ENCODE results near the gene IGSF21.
"Not testable (repeated sequence)": the region's sequence is repeated elsewhere in the genome, so short reads cannot be mapped to it uniquely, and the experiment has no call there.

Gene IGSF21

DNA sequence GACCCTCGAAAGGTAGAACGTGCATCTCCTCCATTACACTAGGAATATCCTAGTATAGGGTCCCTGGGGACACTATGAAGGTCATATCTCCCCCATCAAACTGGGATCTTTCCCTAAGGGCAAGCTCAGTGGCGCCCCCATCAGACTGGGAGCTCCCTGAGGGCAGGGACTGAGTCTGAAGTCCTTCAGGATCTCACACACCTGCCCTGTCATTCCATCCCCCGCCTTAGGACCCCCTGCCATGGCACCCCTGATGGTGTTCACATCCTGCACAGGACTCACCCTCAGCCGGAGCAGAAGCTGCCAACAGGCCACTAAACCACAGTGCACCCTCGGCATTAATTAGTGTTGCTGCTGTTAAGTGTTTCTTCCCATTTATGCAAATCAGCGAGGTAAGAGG is 50.4 kb downstream of the IGSF21 start:
- TF ChIP-seq CTCF (IDR thresholded peaks at IDR 0.05; ENCODE audit: low read length) (no peak), EZH2 (optimal IDR thresholded peaks at IDR 0.05; ENCODE audit: low read depth, low read length) (no peak), EZH2phosphoT487 (IDR thresholded peaks at IDR 0.05; ENCODE audit: low read length) (no peak)

DNA sequence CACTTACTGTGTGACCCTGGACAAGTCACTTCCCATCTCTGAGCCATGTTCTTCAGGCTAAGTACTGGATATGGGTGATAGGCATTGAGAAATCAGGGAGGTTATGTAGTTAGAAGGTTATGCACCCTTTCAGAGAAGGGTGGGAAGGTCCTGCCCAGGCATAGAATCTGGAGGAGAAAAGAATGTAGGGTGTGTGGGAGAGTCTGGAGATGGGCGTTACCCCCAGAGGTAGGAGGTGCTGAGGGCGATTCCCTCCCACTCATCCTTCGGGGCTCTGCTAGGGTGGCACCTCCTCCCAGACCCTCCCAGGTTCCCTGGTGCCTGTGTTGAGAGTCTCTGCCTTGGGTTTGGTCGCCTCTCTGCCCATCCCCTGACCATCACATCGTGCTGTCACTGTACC is 51.1 kb downstream of the IGSF21 start:
- H3F3A ChIP-seq (ENCODE audit: insufficient read depth, low read length), result no peaks in the 10 kb centered on the region
- no peak overlapping the region for H3K27ac ChIP-seq (ENCODE audit: low read length)
- H3K9me2 ChIP-seq (replicated peaks; ENCODE audit: insufficient read depth, low read length), result no peaks in the 10 kb centered on the region
- H3K4me3 ChIP-seq (ENCODE audit: low read length), result no peak overlapping the region
- TF ChIP-seq EZH2 (optimal IDR thresholded peaks at IDR 0.05; ENCODE audit: low read depth, low read length) (no peak), EZH2phosphoT487 (IDR thresholded peaks at IDR 0.05; ENCODE audit: low read length) (no peak)
- no peak overlapping the region for H3K9ac ChIP-seq (ENCODE audit: low read length)
- H3K4me1 ChIP-seq (ENCODE audit: low read length), result no peaks in the 10 kb centered on the region
- H3K27me3 ChIP-seq (replicated peaks; ENCODE audit: insufficient read depth, low read length), result peaks cover 95% of the 10 kb centered on the region
- no peak overlapping the region for H2AFZ ChIP-seq (ENCODE audit: low read length)
- H3K4me2 ChIP-seq (ENCODE audit: low read depth, low read length), result no peak overlapping the region
- no peaks in the 10 kb centered on the region for H3K9me3 ChIP-seq (replicated peaks; ENCODE audit: insufficient read depth, low read length)
- DNase-seq, result no peak
- no peaks in the 10 kb centered on the region for H4K20me1 ChIP-seq (ENCODE audit: insufficient read depth, low read length)
- no peaks in the 10 kb centered on the region for H3K79me2 ChIP-seq (ENCODE audit: low read length)
- no peaks in the 10 kb centered on the region for H3K36me3 ChIP-seq (replicated peaks; ENCODE audit: insufficient read depth, low read length)

More for the DNA sequence above, 50.4 kb downstream of the IGSF21 start:
- Histone ChIP-seq H3K4me1 (ENCODE audit: low read length) (no peaks in the 10 kb centered on the region), H3K4me2 (ENCODE audit: low read depth, low read length) (no peak overlapping the region), H4K20me1 (ENCODE audit: insufficient read depth, low read length) (no peaks in the 10 kb centered on the region), H3F3A (ENCODE audit: insufficient read depth, low read length) (no peaks in the 10 kb centered on the region), H2AFZ (ENCODE audit: low read length) (no peak overlapping the region), H3K27ac (ENCODE audit: low read length) (no peak overlapping the region), H3K9me3 (replicated peaks; ENCODE audit: insufficient read depth, low read length) (no peaks in the 10 kb centered on the region), H3K27me3 (replicated peaks; ENCODE audit: insufficient read depth, low read length) (peaks cover 95% of the 10 kb centered on the region), H3K36me3 (replicated peaks; ENCODE audit: insufficient read depth, low read length) (no peaks in the 10 kb centered on the region), H3K9ac (ENCODE audit: low read length) (no peak overlapping the region), H3K4me3 (ENCODE audit: low read length) (no peak overlapping the region), H3K9me2 (replicated peaks; ENCODE audit: insufficient read depth, low read length) (no peaks in the 10 kb centered on the region), H3K79me2 (ENCODE audit: low read length) (no peaks in the 10 kb centered on the region)
- DNase-seq, result no peak

- H3K9me2 ChIP-seq (replicated peaks; ENCODE audit: insufficient read depth, low read length), result no peaks in the 10 kb centered on the region
- H3K4me3 ChIP-seq (ENCODE audit: low read length), result no peak overlapping the region
- no peaks in the 10 kb centered on the region for H3F3A ChIP-seq (ENCODE audit: insufficient read depth, low read length)
- H3K9me3 ChIP-seq (replicated peaks; ENCODE audit: insufficient read depth, low read length), result no peaks in the 10 kb centered on the region
- H3K9ac ChIP-seq (ENCODE audit: low read length), result no peak overlapping the region
- no peak overlapping the region for H3K27ac ChIP-seq (ENCODE audit: low read length)
- DNase-seq, result no peak
- H3K27me3 ChIP-seq (replicated peaks; ENCODE audit: insufficient read depth, low read length), result peaks cover 93% of the 10 kb centered on the region
- no peaks in the 10 kb centered on the region for H3K4me1 ChIP-seq (ENCODE audit: low read length)
- no peak overlapping the region for H2AFZ ChIP-seq (ENCODE audit: low read length)
- TF ChIP-seq EZH2phosphoT487 (IDR thresholded peaks at IDR 0.05; ENCODE audit: low read length), result no peak
- TF ChIP-seq EZH2 (optimal IDR thresholded peaks at IDR 0.05; ENCODE audit: low read depth, low read length), result no peak
- TF ChIP-seq CTCF (IDR thresholded peaks at IDR 0.05; ENCODE audit: low read length), result no peak
- H3K36me3 ChIP-seq (replicated peaks; ENCODE audit: insufficient read depth, low read length), result no peaks in the 10 kb centered on the region
- H3K4me2 ChIP-seq (ENCODE audit: low read depth, low read length), result no peak overlapping the region
- no peaks in the 10 kb centered on the region for H3K79me2 ChIP-seq (ENCODE audit: low read length)
- H4K20me1 ChIP-seq (ENCODE audit: insufficient read depth, low read length), result no peaks in the 10 kb centered on the region
Observed at GRCh38 chr1:18160290-18160942, 52.8 kb downstream of the IGSF21 start.

DNA sequence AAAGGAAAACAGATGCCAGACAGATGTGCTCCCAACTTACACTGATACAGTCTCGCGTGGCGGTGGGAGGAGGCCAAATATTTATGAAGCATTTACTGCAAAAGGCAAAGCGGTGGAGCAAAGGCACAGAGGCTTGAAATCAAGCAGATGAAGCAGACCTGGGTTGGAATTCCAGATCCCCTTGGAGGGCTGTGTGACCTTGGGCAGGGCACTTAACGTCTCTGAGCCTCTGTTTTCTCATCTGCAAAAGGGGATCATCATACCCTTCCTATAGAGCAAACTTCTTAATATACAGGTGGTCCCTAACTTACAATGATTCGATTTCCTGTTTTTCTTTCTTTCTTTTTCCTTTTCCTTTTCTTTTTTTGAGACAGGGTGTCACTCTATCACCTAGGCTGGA is 54.1 kb downstream of the IGSF21 start:
- H3K9me3 ChIP-seq (replicated peaks; ENCODE audit: insufficient read depth, low read length), result no peaks in the 10 kb centered on the region
- no peak overlapping the region for H3K9ac ChIP-seq (ENCODE audit: low read length)
- no peak overlapping the region for H3K4me2 ChIP-seq (ENCODE audit: low read depth, low read length)
- no peaks in the 10 kb centered on the region for H3F3A ChIP-seq (ENCODE audit: insufficient read depth, low read length)
- H3K4me3 ChIP-seq (ENCODE audit: low read length), result no peak overlapping the region
- no peak overlapping the region for H2AFZ ChIP-seq (ENCODE audit: low read length)
- H3K27me3 ChIP-seq (replicated peaks; ENCODE audit: insufficient read depth, low read length), result peaks cover 92% of the 10 kb centered on the region
- H4K20me1 ChIP-seq (ENCODE audit: insufficient read depth, low read length), result no peaks in the 10 kb centered on the region
- no peaks in the 10 kb centered on the region for H3K9me2 ChIP-seq (replicated peaks; ENCODE audit: insufficient read depth, low read length)
- H3K4me1 ChIP-seq (ENCODE audit: low read length), result no peaks in the 10 kb centered on the region
- DNase-seq, result no peak
- H3K79me2 ChIP-seq (ENCODE audit: low read length), result no peaks in the 10 kb centered on the region
- no peaks in the 10 kb centered on the region for H3K36me3 ChIP-seq (replicated peaks; ENCODE audit: insufficient read depth, low read length)
- TF ChIP-seq EZH2phosphoT487 (IDR thresholded peaks at IDR 0.05; ENCODE audit: low read length) (no peak), CTCF (IDR thresholded peaks at IDR 0.05; ENCODE audit: low read length) (no peak), EZH2 (optimal IDR thresholded peaks at IDR 0.05; ENCODE audit: low read depth, low read length) (no peak)
- no peak overlapping the region for H3K27ac ChIP-seq (ENCODE audit: low read length)

- H3K9me2 ChIP-seq (replicated peaks; ENCODE audit: insufficient read depth, low read length); H3K36me3 ChIP-seq (replicated peaks; ENCODE audit: insufficient read depth, low read length); H3K9me3 ChIP-seq (replicated peaks; ENCODE audit: insufficient read depth, low read length); DNase-seq; H3K4me3 ChIP-seq (ENCODE audit: low read length); H3K27ac ChIP-seq (ENCODE audit: low read length); H3K4me2 ChIP-seq (ENCODE audit: low read depth, low read length); H3K9ac ChIP-seq (ENCODE audit: low read length); H3K4me1 ChIP-seq (ENCODE audit: low read length); H2AFZ ChIP-seq (ENCODE audit: low read length); H3K79me2 ChIP-seq (ENCODE audit: low read length); H3F3A ChIP-seq (ENCODE audit: insufficient read depth, low read length); H4K20me1 ChIP-seq (ENCODE audit: insufficient read depth, low read length): not testable (repeated sequence)
- H3K27me3 ChIP-seq (replicated peaks; ENCODE audit: insufficient read depth, low read length), result peaks cover 94% of the 10 kb centered on the region
Observed at GRCh38 chr1:18165640-18166039, 58.0 kb downstream of the IGSF21 start.
